DMS 273 (cell line): ENCODE data around the gene IL1A.
A peak's percentile ranks its signal among the peaks of the same experiment; 100 is the strongest.

Experiments used
- DNase-seq: peaks from one replicate; lab custom pipeline; 2025; ENCODE audit not compliant: unreplicated experiment; lab: John Stamatoyannopoulos, UW

IL1A gene

GRCh38 chr2:112818094-112818902, 34.0 kb upstream of the IL1A start:
- no peak for DNase-seq

- no peak for DNase-seq
Observed at GRCh38 chr2:112817082-112817689, 32.9 kb upstream of the IL1A start.

GRCh38 chr2:112814278-112814677, 30.0 kb upstream of the IL1A start:
- peak; percentile 9 for DNase-seq

- no peak for DNase-seq
Observed at GRCh38 chr2:112813280-112813966, 29.1 kb upstream of the IL1A start.

GRCh38 chr2:112812318-112813267, 28.3 kb upstream of the IL1A start:
- no peak for DNase-seq

GRCh38 chr2:112811841-112812306, 27.6 kb upstream of the IL1A start:
- DNase-seq: no peak

GRCh38 chr2:112811276-112811831, 27.1 kb upstream of the IL1A start:
- no peak for DNase-seq

GRCh38 chr2:112809112-112809511, 24.8 kb upstream of the IL1A start:
- no peak for DNase-seq

- DNase-seq: no peak
Observed at GRCh38 chr2:112807233-112807807, 23.0 kb upstream of the IL1A start.

GRCh38 chr2:112805542-112805941, 21.2 kb upstream of the IL1A start:
- no peak for DNase-seq

GRCh38 chr2:112803691-112804521, 19.6 kb upstream of the IL1A start:
- no peak for DNase-seq

GRCh38 chr2:112800881-112801583, 16.7 kb upstream of the IL1A start:
- DNase-seq: no peak

- DNase-seq: no peak
Observed at GRCh38 chr2:112798979-112799975, 15.0 kb upstream of the IL1A start.

- DNase-seq: no peak
Observed at GRCh38 chr2:112796486-112796885, 12.2 kb upstream of the IL1A start.

- DNase-seq: no peak
Observed at GRCh38 chr2:112795774-112796173, 11.5 kb upstream of the IL1A start.

GRCh38 chr2:112794841-112795240, 10.5 kb upstream of the IL1A start:
- DNase-seq: no peak

GRCh38 chr2:112794131-112794733, 9.9 kb upstream of the IL1A start:
- DNase-seq: no peak
